Measurements from ENCODE around the gene ISM1.

The ISM1 gene

DNA sequence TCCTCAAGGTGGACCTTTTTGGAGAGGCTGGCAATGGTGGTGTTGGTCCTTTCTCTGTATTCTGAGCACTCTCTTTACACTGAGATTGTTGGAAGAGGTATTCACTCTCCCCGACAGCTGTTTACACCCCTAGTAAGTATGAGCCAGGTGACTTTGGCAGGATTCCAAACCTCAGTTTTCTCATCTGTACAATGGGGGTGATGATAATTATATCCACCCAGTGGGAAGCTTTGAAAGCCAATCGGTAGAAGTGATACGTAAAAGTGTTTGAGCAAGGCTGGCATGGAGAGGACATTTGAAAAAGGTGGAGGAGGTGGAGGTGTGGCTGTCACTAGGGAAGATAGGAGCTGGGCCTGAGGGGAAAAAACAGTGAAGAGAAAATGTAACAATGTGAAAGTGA lies 35.5 kb downstream of the ISM1 start:
- no peak for DNase-seq (ENCODE audit: low read depth)

DNA sequence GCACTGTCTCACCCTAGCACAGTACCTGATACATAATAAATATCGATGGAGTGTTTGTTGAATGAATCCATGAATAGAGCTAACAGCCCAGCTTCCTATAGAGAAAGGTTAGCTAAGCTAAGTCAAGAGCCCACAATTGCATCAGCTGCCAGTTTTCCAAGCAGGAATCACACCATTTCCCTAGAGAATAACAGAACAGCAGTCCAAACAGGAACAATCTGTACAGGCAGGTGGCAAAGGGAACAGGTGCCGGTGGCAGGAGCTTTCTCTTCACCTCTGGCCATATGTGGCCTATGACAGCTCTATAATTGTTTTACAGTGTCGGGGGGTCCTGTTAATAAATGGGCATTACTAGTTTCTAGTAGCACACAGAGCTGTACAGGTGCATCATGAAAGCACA lies 38.8 kb downstream of the ISM1 start:
- DNase-seq (ENCODE audit: low read depth), result no peak

DNA sequence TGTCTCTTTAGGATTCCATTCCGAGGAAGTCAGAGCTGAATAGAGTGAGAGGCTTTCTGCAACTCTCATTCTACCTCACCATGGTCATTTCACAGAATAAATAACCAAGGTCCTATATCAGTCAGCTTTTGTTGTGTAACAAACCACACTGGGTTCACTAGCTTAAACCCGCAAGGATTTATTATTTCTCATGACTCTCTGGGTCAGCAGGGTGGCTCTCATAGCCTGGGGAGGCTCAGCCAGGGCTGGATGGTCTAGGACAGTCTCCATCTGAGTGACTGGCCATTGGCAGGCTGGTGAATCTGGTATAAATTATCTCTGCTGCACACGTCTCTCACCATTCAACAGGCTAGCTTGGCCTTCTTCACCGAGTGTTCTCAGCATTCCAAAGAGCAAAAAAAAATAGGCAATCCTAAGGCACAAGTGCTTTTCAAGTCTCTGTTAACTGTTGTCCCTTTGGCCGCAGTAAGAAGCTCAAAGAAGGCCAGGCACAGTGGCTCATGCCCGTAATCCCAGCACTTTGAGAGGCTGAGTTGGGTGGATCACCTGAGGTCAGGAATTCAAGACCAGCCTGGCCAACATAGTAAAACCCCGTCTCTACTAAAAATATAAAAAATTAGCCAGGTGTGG lies 39.7 kb downstream of the ISM1 start:
- DNase-seq (ENCODE audit: low read depth), result peak; percentile 42

DNA sequence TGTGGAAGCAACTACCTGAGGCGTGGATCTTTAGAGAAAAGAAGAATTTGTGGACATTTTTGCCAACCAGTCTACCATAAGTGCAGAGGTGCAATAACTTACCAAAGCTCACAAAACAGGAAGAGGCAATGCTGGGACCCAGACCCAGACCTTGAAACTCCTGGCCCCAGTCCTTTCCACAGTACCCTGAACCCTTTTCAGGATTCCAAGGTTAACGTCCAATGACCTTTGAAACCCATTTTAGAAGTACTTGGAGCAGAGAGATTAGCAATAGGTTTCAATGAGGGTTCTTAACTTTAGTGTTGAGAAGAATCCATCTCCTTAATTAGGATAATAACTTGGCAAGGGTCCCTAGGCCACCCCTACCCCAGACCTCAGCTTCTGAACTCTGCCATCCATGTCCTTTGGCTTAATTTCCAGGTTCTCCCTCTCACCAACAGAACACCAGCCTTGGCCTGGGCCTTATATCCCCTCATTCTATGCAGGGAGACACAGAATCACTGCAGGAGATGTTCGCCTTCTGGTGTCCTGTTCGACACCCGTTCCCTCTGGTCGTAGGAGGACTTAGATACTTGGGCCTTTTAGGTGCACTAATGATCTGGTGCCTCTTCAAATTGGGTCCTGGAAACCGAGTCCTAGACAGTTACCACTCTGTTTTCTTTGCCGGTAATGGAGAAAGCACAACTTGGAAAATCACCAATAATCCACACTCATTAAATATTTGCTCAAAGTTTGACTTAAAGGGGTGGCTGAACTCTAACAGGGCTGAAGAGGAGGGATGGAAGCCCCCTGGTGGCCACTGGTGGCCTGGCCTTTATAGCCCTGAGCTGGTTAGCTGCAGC lies 40.6 kb downstream of the ISM1 start:
- DNase-seq (ENCODE audit: low read depth), result peak; percentile 47

DNA sequence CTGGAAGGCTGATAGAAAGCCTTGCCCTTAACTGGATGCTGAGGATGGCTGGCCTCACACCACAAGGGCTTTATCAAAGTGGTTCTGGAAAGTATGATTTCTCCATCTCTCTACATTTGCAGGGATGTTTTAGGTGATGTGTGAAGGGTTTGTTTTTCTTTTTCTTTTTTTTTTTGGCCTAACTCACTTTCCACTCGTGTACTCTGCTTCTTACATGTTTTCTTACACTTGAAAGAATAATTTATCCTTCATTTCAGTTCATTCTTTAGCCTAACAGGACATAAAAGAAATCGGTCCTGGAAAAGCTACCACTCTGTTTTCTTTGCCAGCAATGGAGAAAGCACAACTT lies 41.2 kb downstream of the ISM1 start:
- DNase-seq (ENCODE audit: low read depth), result no peak

DNA sequence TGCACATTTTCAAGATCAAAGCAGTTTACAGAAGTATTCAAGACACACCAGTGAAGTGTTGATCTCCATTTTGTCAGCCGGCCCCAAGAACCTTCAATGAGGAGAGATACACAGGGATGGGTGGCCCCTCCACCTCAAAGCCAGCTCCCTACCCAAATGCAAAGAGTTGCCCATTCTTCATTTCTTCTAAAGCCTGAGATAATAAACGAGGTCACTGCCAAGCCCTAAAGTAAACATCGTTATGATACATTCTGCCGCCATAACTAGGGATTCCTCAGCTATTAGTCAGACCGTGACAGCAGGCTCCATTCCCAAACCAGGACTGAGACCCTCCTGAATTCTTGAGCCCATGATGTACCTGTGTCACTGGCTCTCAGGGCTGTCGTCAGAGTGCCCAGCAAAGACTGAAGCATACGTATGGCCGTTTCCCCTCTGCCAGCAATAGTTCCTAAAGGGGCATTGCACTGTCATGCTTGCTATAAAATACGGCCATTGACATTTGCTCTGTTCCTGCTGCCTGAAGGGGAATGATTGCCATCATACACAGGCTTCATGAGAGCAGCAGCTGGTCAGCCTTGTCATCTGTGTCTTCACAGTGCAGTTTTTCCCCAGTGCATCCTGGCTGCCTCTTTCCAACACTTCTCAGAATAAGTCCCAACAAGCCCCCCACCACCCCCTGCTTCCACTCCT lies 41.7 kb downstream of the ISM1 start:
- DNase-seq (ENCODE audit: low read depth), result no peak

- DNase-seq (ENCODE audit: low read depth), result no peak
Measured at GRCh38 chr20:13263451-13263850, 42.4 kb downstream of the ISM1 start.

DNA sequence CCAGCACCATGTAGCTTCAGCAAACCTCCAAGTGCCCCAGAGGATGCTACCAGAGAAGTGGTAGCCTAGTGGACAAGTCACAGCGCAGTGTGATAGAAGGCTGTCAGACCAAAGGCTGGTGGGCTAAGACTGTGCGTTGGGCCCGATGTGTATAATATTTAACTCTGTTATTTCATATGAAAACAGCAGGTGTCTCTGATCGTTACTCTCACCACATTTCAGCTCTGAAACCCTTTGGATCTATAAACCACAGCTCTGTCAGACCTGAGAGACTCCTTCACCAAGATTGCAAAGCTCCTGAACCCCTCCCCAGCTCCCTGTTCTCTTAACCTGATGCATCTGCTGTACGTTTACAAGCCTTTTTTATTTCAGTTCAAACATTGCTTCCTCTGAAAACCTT lies 43.8 kb downstream of the ISM1 start:
- DNase-seq (ENCODE audit: low read depth), result no peak

DNA sequence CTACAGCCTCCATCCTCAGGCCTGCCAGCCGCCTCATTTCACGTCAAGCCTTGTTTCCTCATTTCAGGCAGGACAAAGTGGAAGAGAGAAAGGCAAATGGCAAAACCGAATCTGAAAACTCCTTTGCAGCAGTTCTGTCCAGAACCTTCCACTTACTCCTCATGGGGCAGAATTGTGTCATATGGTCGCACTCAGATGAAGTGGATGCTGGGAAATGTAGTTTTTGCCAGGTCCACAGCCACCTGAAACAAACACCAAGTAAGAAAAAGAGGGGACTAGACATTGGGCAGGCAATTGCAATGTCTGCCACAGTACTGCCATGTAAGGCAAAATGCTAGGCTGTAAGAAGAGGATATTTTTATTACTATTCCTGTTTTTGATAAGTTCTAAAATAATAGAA lies 44.9 kb downstream of the ISM1 start:
- DNase-seq (ENCODE audit: low read depth), result no peak

DNA sequence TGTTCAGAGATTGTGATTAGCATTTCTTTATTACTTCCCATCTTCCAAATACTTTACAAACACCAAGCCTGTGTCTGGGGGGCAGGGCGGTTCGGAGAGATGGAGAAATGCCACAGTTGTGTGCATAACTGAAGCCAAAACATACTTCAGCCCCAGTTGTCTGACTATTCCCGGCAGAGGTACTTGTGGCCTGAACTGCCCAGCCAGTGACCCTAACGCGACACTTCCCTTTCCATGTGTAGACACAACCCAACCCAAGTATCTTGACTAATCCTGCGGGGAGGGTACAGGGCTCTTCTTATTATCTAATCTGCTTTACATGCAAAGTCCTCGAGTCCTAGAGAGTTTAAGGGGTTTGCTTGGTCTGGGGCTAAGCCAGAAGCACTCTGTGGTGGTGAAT lies 46.2 kb downstream of the ISM1 start:
- no peak for DNase-seq (ENCODE audit: low read depth)

- DNase-seq (ENCODE audit: low read depth), result no peak
Measured at GRCh38 chr20:13268953-13269352, 47.9 kb downstream of the ISM1 start.

GRCh38 chr20:13270211-13270610 lies 49.1 kb downstream of the ISM1 start:
- no peak for DNase-seq (ENCODE audit: low read depth)

GRCh38 chr20:13271098-13271497 lies 50.0 kb downstream of the ISM1 start:
- no peak for DNase-seq (ENCODE audit: low read depth)

GRCh38 chr20:13271977-13272975 lies 51.2 kb downstream of the ISM1 start:
- DNase-seq (ENCODE audit: low read depth), result peak; percentile 19

GRCh38 chr20:13274275-13274861 lies 53.3 kb downstream of the ISM1 start:
- no peak for DNase-seq (ENCODE audit: low read depth)

DNA sequence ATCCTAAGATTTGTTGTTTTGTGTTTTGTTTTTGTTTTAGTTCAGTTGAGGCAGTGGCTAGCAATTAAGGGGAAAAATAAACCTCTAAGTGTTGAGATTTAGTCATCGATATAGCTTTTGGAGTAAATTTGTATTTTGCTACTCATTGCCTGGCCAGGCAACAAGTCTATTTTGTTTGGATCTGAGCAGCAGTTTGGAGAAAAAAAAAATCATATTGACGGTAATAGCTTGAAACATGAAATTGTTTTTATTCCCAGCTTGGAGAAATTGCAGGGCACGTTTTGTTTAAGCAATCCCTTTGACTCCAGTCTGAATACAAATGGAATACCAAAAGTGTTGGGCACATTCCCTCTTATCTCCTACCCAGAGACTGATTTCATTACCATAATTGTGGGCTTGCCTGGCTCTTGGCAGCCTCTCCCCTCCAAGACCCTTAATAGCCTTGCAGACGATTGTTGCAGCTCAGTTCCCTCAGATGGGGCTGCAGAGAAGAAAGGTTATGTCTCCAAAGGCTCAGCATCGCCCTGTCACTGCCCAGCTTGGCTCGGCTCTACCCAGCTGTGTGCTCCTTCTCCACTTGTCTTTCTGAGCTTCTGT lies 56.0 kb downstream of the ISM1 start:
- peak; percentile 69 for DNase-seq (ENCODE audit: low read depth)

DNA sequence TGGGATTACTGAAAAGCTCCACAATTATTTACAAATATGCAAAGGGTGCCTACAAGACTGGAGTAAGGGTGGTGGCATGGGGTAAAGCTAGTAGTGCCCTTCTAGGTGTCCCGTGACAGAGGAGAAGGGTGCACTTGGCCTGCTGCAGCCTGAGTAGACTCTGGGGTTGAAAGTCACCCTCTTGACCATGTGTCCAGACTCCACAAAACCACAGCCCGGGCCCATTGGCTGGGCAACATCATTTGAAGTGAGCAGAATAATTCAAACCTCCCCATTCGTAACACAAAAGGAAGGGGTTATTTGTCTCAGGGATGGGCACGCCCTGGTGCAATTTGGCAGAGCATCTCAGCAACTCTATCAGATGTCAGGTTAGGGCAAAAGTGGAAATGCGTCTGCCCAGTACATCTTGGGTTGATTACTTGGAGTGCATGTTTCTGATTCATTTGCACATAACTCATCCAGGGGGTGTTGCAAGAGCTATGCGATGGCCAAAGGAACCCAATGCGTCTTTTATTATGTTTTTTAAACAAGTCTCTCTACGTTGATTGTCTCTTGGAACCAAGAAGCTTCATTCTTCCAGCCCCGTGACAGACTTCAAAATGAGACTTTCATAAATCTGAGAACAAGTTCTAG lies 56.7 kb downstream of the ISM1 start:
- DNase-seq (ENCODE audit: low read depth), result peak; percentile 95

GRCh38 chr20:13278812-13279570 lies 57.9 kb downstream of the ISM1 start:
- DNase-seq (ENCODE audit: low read depth), result peak; percentile 50

DNA sequence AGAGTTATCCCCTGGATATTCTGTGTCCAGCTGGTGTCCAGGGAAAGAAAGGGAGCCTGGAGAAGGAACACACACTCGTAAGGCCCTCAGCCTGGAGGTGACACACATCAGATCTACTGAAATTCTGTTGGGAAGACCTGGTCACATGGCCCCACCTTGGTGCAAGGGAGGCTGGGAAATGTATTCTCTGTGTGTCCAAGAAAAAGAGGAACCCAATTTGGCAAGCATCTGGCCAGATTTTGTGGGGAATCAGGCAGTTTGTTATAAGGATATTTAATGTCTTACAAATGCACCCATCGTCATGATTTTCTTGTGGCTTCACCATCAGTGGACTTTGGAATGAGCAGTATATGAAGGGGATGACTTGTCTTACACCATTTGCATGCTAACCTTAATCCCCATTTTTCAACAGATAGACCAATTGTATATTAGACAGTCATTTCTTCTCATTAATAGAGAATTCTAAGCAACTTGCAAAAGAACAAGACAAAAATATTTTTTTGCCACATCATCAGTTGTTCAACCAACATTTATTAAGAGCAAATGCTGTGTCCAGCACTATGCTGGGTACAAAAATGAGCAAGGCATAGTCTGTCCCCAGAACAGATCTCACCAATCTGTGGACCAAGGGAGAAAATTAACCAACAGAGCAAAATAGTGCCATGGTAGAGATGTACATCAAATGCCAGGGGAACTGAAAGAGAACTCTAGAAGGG lies 59.7 kb downstream of the ISM1 start:
- DNase-seq (ENCODE audit: low read depth), result no peak

All from fibroblast of gingiva (primary cell).